GM21737 (cell line): ENCODE results near the gene GJB5.
"Not testable (repeated sequence)": the region's sequence is repeated elsewhere in the genome, so short reads cannot be mapped to it uniquely, and the experiment has no call there.

Experiments used
- ATAC-seq: cut with Tn5 transposase; IDR thresholded peaks from one replicate; pipeline ENCODE4 v1.9.1; 2021; ENCODE audit warnings: mild to moderate bottlenecking, moderate library complexity; ENCODE audit not compliant: unreplicated experiment

The GJB5 gene

DNA sequence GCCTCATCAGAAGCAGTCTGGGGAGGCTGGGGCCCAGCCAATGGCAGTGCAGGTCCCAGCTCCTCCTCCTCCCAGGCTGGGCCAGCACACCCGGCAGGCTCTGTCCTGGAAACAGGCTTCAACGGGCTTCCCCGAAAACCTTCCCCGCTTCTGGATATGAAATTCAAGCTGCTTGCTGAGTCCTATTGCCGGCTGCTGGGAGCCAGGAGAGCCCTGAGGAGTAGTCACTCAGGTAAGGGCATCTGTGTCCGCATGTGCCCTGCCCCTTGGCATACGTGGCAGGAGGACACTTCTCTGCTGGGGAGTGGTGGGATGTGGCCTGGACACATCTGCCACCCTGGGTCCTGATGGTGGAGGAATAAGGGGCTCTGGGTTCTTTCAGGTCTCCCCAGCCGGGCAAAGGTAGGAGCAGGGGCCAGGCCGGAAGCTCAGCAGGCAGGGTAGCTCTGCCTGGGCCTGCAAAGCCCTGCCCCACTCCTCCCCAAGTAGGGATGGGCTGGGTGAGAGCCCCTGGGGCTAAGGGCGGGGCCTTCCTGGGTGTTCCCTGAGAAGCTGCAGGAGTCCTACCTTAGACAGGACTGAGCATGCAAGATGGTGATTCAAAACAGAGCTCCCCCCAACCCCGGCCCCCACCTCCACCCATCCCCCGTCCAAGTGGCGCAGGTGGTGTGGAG is at the start of gene GJB5:
TSS of gene GJB5 (plus strand) at position 84 of the 674 bp plus-strand sequence. CDS start 2,284 bp downstream, outside the sequence.
- no peak for ATAC-seq

DNA sequence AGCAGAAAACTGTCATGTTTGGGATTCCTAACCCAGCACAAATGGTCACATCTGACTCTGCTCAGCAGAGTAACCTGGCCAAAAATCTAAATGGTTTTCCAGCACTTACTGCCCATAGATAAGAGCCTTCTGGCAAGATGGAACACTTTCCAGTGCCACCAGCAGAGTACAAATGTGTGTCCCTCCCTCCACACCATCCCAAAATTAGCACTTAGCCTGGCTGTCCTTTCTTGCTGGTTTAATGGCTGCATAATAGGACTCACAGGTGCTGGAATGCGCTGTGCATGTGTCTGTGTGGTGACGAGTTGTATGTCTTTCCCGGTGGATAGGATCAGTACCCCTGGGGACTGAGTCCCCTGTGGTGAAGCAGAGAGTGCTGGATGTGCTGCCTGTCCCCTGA is 49.8 kb upstream of the GJB5 start:
- no peak for ATAC-seq

DNA sequence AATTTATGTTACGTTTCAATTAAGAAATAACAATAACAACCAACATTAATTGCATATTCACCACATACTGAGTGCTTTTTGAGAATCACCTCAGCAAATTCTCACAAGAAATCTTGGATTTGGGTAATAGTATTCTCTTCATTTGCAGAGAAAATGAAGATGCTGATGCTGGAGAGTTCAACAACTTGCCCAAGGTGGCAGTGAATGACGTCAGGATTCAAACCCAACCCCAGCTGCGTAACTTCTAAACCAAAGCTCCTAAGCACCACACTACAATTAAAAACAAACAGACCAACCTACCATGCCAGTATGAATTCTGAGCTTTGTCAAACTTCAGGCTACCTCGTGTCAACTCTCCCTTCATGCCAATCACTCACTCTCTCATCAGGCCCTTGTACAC is 46.7 kb upstream of the GJB5 start:
- ATAC-seq: no peak

GRCh38 chr1:34709547-34709946 is 45.3 kb upstream of the GJB5 start:
- ATAC-seq: no peak

- ATAC-seq: no peak
Observed at GRCh38 chr1:34710812-34711211, 44.0 kb upstream of the GJB5 start.

DNA sequence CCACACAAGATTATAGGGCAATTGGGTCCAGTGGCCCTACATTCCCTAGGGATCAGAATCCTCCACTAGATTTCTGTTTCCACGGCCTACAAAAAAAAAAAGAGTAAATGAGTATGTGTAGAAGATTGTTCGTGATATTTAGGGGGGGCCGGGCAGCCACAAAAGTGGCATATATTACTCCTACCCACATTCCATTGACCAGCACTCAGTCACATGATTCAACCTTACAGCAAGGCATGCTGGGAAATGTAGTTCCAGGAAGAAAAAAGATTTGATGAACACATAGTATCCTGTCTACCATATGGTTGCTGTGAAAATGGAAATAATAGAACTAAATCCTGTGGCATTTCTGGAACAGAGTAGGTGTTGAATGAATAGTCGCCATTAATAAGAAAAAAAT is 43.4 kb upstream of the GJB5 start:
- no peak for ATAC-seq

GRCh38 chr1:34712007-34712688 is 42.7 kb upstream of the GJB5 start:
- ATAC-seq: no peak

- ATAC-seq: no peak
Observed at GRCh38 chr1:34713443-34713842, 41.4 kb upstream of the GJB5 start.

DNA sequence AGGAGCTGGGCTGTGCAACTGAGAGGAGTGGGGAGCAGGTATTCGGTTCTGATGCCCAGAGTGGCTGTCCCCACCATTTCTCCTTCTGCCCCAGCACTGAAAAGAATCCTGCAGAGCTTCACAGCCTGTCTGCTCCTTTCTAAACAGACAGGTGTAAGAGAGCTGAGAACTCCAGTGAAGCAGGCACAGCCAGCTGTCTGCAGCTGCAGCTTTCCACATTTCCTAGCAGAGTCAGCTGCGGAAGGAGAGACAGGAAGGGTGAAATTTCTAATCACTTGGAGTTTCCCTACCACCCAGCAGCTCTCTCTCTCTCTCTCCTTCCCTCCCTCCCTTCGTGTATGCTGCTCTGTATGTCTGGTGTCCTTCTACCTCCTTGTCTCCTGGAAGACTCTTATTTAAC is 40.5 kb upstream of the GJB5 start:
- ATAC-seq: no peak

DNA sequence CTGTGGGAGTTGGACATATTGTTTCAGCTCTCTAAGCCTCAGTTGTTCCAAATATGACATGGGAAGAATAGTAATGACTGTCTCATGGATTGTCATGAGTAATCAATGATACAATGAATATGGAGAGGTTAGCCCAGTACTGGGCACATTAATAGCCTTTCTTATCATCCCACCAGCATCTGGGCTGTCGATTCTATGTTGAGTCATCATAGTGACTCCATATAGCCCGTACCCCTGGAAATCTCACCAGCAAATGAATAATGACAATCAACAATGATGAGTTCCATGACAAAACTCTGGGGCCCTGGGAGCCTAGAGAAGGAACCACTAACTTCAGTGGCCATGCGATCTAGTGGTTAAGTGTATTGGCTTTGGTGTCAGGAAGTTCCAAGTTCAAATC is 39.7 kb upstream of the GJB5 start:
- ATAC-seq: no peak

- no peak for ATAC-seq
Observed at GRCh38 chr1:34721241-34721640, 33.6 kb upstream of the GJB5 start.

DNA sequence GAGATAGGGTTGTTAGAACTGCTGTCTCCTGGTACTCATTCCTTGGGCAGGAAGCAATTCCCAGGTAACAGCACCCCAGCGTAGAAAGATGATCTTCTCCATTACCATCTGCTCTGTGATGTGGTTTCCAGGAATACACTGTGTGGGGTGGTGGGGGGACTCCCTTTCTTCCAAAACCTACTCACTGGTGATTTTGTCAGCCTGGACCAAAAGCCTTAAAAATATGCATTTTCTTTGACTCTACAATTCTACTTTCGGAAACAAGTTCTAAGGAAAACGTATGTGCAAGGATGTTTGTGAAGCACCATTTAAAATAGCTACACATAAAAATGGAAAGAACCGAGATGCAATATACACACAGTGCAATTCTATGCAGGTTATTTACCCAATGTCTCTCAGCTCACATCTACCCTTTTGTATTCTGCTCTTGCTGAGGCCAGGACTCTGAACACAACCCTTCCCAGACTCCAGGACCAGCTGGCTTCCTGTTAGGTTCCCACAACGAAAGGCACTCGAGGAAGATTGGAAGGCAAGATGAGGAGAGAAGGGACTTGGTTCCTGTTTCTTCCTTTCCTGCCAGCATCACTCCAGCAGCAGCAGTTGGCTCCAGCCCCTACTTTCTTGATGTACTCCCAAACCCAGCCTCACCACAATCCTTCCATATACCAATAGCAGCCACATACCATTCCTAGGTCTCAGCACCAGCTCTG is 33.0 kb upstream of the GJB5 start:
- no peak for ATAC-seq

DNA sequence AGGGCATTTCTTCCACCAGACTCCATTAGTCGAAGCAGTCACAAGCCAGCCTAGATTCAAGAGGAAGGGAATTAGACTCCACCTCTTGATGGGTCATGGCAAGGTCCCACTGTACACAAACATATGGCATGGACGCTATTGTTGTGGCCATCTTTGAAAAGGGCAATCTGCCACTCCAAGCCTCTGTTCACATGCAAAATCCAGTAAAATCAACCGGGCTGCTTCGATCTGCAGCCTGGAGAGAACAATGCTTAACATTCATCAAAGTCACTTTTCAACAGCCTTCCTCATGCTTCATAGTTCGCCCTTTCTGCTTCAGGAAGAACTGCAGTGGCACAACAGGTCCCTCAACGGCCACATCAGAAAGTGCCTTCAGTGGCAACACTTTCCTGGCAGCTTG is 28.0 kb upstream of the GJB5 start:
- no peak for ATAC-seq

DNA sequence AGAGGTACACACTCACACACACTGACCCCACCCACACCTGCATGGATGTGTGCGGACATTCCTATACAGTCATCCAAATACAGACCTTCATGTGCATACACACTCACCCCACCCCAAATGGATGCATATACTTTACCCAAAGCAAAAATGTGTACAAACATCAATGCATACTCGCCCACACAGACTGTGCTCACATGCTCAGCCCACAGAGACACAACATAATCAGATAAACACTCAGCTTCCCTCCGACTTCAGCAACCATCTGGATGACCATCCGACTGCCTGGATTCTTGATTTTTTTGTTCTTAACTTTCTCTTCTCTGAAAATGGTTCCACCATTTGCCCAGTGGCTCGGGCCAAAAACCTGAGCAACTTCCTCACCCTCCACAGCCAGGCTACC is 24.4 kb upstream of the GJB5 start:
- no peak for ATAC-seq

- not testable (repeated sequence) for ATAC-seq
Observed at GRCh38 chr1:34732831-34733230, 22.0 kb upstream of the GJB5 start.

DNA sequence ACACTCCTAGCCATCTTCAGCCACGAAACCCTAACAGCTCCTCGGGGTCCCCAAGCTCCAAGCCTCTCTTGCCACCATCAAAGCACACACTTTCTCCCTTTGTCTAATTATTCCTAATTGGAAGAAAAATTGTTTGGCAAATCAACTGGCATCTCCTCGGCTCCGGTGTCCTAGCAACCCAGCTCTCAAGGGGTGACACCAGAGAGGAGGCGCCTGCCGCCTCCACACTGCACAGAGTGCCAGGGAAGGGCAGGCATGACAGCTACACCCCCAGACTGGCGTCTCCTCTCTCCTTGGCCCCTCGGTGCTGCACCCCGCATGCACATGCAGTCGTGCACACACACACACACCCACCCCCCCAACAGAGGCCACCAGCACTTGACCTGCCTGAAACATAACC is 18.2 kb upstream of the GJB5 start:
- ATAC-seq: no peak

DNA sequence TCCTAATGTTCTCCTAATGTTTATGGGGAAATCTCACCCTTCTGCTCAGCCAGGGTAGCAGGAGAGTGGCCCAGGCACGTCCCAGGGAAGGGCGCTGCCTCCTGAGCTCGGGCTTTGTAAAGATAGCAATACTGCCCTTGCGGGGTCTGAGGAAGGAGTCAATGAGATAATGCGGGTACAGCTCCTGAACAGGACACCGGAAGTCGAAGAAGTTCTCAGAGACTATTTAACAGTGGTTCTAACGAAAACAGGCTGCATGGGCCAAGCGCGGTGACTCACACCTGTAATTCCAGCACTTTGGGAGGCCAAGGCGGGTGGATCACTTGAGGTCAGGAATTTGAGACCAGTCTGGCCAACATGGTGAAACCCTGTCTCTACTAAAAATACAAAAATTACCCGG is 17.6 kb upstream of the GJB5 start:
- not testable (repeated sequence) for ATAC-seq

DNA sequence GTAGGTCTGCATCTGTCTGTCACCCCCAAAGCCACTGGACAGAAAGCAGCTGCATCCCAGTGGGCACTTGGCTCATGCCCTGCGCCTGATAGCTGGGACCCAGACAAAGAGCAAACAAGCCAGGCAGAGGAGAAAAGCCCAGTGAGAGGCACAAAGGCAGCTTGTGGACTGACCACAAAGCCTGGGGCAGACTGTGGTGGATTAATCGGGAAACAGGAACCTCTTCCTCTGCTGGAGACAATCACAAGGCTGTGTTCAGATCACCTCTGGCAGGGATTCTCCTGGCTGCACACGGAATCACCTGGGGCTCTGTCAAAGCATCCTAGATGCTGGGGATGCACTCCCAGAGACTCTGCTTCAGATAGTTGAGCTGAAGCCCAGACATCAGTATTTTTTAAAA is 15.2 kb upstream of the GJB5 start:
- ATAC-seq: no peak

DNA sequence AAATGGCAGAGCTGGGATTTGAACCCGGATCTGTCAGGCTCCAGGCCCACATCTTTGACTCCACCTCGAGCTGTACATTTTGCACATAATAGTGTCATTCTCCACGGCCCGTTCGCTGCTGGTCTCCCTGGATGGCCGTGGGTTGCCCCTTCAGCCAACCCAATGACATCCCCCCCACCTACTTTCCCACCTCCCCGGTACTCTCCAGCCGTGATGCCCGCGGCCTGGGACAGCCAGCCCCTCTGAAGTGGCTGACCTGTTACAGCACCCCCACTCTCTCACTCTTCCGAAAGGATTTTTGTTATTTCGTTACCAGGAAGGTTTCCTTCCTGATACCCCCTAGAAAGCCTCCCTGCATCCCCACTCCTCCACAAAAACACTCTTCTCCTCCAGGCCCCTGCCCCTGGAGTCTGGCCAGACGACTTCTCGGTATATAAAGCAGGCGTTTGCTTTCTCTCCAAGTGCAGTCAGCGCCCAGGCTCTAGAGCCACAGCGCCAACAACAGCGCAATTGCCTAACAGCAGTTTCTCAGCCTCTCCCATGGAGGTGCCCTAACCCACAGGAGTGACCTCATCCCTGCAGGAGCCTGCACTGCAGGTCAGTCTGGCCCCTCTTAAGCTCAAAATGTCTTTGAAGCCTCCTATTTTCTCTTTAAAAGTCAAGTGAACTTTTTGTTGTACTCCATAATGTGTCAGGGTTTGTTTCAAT is 14.5 kb upstream of the GJB5 start:
- ATAC-seq: no peak

GRCh38 chr1:34742667-34743270 is 12.1 kb upstream of the GJB5 start:
- no peak for ATAC-seq

GRCh38 chr1:34743775-34744174 is 11.1 kb upstream of the GJB5 start:
- ATAC-seq: no peak
